Neural cell (in vitro differentiated cells): ENCODE data around the gene ZNF789. TPM values are rescaled to one million over a fixed set of nuclear protein-coding genes. Genes with fewer than 3 reads are reported as not detected.

Experiments
- H2AFZ ChIP-seq: fragments of 200-600, 300-800 bp; sonication (generic), shearing (Covaris generic); 2 replicates; pipeline ENCODE4 v1.6.0; 2014; ENCODE audit warnings: low read depth, mild to moderate bottlenecking, antibody characterized with exemption, low read length, moderate library complexity
- H3F3A ChIP-seq: fragments of 200-600 bp; shearing (Covaris generic); 2 replicates; pipeline ENCODE4 v1.6.1; 2016; ENCODE audit warnings: mild to moderate bottlenecking, moderate library complexity, mixed read lengths, antibody characterized with exemption, low read length; ENCODE audit not compliant: insufficient read depth, poor library complexity, severe bottlenecking
- H3K27ac ChIP-seq: fragments of 200-600, 300-800 bp; sonication (generic), shearing (Covaris generic); 2 replicates; pipeline ENCODE4 v1.5.1; 2014; ENCODE audit warnings: mild to moderate bottlenecking, low read length, moderate library complexity
- H3K27me3 ChIP-seq: fragments of 300-800, 200-600 bp; sonication (generic), shearing (Covaris generic); 2 replicates; pipeline ENCODE4 v1.6.0; 2014; ENCODE audit warnings: mild to moderate bottlenecking, low read depth, low read length, moderate library complexity; ENCODE audit not compliant: insufficient read depth
- H3K36me3 ChIP-seq: fragments of 300-800, 200-600 bp; sonication (generic), shearing (Covaris generic); 2 replicates; pipeline ENCODE4 v1.5.1; 2014; ENCODE audit warnings: mild to moderate bottlenecking, antibody characterized with exemption, low read length, moderate library complexity; ENCODE audit not compliant: insufficient read depth
- H3K4me2 ChIP-seq: fragments of 300-800, 200-600 bp; sonication (generic), shearing (Covaris generic); 2 replicates; pipeline ENCODE4 v1.6.0; 2014; ENCODE audit warnings: mild to moderate bottlenecking, low read length
- H3K4me3 ChIP-seq: fragments of 300-800, 200-600 bp; sonication (generic), shearing (Covaris generic); 2 replicates; pipeline ENCODE4 v1.5.1; 2014; ENCODE audit warnings: mild to moderate bottlenecking, low read length, moderate library complexity
- H3K79me2 ChIP-seq: fragments of 200-600 bp; shearing (Covaris generic); replicated peaks from 2 replicates; pipeline ENCODE4 v1.6.0; 2014; ENCODE audit warnings: mild to moderate bottlenecking, low read length, moderate library complexity; ENCODE audit not compliant: insufficient read depth
- H3K9ac ChIP-seq: fragments of 300-800, 200-600 bp; sonication (generic), shearing (Covaris generic); 2 replicates; pipeline ENCODE4 v1.6.1; 2016; ENCODE audit warnings: mild to moderate bottlenecking, low read length, mixed read lengths
- H3K9me2 ChIP-seq: fragments of 200-600 bp; shearing (Covaris generic); 2 replicates; pipeline ENCODE4 v1.6.1; 2016; ENCODE audit warnings: mild to moderate bottlenecking, low read length, mixed read lengths; ENCODE audit not compliant: insufficient read depth
- H3K9me3 ChIP-seq: fragments of 200-600, 300-800 bp; sonication (generic), shearing (Covaris generic); 2 replicates; pipeline ENCODE4 v1.6.1; 2016; ENCODE audit warnings: mild to moderate bottlenecking, mixed run types, low read length, moderate library complexity, mixed read lengths
- H4K20me1 ChIP-seq: fragments of 200-600 bp; shearing (Covaris generic); 2 replicates; pipeline ENCODE4 v1.6.1; 2016; ENCODE audit warnings: mild to moderate bottlenecking, mixed run types; ENCODE audit not compliant: insufficient read depth
- EP300 ChIP-seq: fragments of 450-650 bp; conservative IDR thresholded peaks from 2 replicates; pipeline ENCODE4 v1.6.1; 2014; ENCODE audit warnings: antibody characterized with exemption, mild to moderate bottlenecking, moderate library complexity; ENCODE audit not compliant: poor library complexity, severe bottlenecking
- EZH2 ChIP-seq: fragments of 200-600, 300-800 bp; shearing (Covaris generic), sonication (generic); IDR thresholded peaks from 2 replicates; pipeline ENCODE4 v1.6.1; 2014; ENCODE audit warnings: antibody characterized with exemption, low read length, borderline replicate concordance, mild to moderate bottlenecking; ENCODE audit not compliant: insufficient read depth, poor library complexity, severe bottlenecking
- MXI1 ChIP-seq: fragments of 450-650 bp; conservative IDR thresholded peaks from 2 replicates; pipeline ENCODE4 v1.6.1; 2014; ENCODE audit warnings: antibody characterized with exemption, mild to moderate bottlenecking; ENCODE audit not compliant: poor library complexity, severe bottlenecking
- RAD21 ChIP-seq: fragments of 450-650 bp; conservative IDR thresholded peaks from 2 replicates; pipeline ENCODE4 v1.6.1; 2014; ENCODE audit warnings: antibody characterized with exemption, mild to moderate bottlenecking, moderate library complexity
- SMC3 ChIP-seq: fragments of 450-650 bp; conservative IDR thresholded peaks from 2 replicates; pipeline ENCODE4 v1.6.1; 2014; ENCODE audit warnings: antibody characterized with exemption, mild to moderate bottlenecking, moderate library complexity; ENCODE audit not compliant: poor library complexity
- TAF1 ChIP-seq: IDR thresholded peaks from 2 replicates; pipeline ENCODE4 v1.6.1; 2012; ENCODE audit warnings: low read depth
- polyA plus RNA-seq: library from polyadenylated mRNA; depleted of rRNA; stranded (reverse); fragments of >200 nt; gene quantifications from 2 replicates; pipeline ENCODE4 v1.2.3, GENCODE V29; 2014
- TF ChIP-seq, protein P1 (sequence below): IDR thresholded peaks from 2 replicates; pipeline ENCODE4 v1.6.1; 2012; ENCODE audit warnings: borderline replicate concordance
- TF ChIP-seq, protein P2 (sequence below): fragments of 450-650 bp; IDR thresholded peaks from 2 replicates; pipeline ENCODE4 v1.5.1; 2014; ENCODE audit warnings: antibody characterized with exemption, mild to moderate bottlenecking, moderate library complexity; ENCODE audit not compliant: poor library complexity, severe bottlenecking

The ZNF789 gene
- polyA plus RNA-seq, 1 donor from 2014 or later: 49.9 TPM

DNA sequence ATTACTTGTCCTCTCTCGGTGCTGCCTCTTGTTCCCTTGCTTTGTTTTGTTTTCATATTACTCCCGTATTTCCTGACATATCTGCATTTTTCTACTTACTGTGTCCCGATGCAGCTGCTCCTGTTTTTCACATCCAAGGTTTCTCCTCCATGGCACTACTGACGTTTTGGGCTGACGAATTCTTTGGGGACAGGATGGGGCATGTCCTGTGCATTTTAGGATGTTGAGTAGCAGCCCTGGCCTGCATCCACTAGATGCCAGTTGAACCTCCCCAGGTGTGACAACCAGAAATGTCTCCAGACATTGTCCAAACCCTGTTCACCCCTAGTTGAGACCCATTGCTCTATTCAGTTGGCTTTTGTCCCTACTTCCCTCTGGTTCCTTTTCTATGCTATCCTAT, 12.4 kb downstream of the ZNF789 start:
- H3K79me2 ChIP-seq: no peaks in the 10 kb centered on the region
- no peaks in the 10 kb centered on the region for H3K9me2 ChIP-seq
- H3K9ac ChIP-seq: no peak overlapping the region
- no peak overlapping the region for H3K4me3 ChIP-seq
- no peaks in the 10 kb centered on the region for H3K9me3 ChIP-seq
- no peak overlapping the region for H3K27ac ChIP-seq
- H3F3A ChIP-seq: no peaks in the 10 kb centered on the region
- no peaks in the 10 kb centered on the region for H4K20me1 ChIP-seq
- peaks cover 7% of the 10 kb centered on the region for H3K36me3 ChIP-seq
- TF ChIP-seq EZH2: no peak
- no peak for TF ChIP-seq SMC3
- no peak overlapping the region for H3K4me2 ChIP-seq
- H2AFZ ChIP-seq: no peak overlapping the region
- no peaks in the 10 kb centered on the region for H3K27me3 ChIP-seq

DNA sequence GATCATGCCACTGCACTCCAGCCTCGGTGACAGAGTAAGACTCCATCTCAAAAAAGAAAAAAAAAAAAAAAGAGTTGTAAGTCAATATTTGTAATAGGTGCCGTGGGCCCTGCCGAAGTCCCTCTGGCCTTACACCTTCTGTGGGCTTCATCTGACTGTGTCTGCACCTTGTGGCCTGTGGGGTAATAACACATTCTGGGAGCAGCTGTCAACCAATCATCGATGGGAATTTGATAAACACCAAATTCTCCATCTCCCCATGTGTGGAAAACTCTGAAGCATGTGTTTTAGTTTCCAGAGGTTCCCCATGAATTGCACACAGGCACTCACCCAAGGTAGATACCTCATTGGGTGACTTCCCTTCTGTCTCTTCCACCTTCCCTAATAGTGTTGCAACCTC, 16.5 kb downstream of the ZNF789 start:
- H3F3A ChIP-seq: no peaks in the 10 kb centered on the region
- no peaks in the 10 kb centered on the region for H3K9me3 ChIP-seq
- H3K9ac ChIP-seq: no peak overlapping the region
- H3K79me2 ChIP-seq: no peaks in the 10 kb centered on the region
- no peak overlapping the region for H3K27ac ChIP-seq
- no peak overlapping the region for H3K4me2 ChIP-seq
- TF ChIP-seq MXI1: no peak
- peaks cover 8% of the 10 kb centered on the region for H3K36me3 ChIP-seq
- no peaks in the 10 kb centered on the region for H3K27me3 ChIP-seq
- no peaks in the 10 kb centered on the region for H4K20me1 ChIP-seq
- no peak overlapping the region for H2AFZ ChIP-seq
- H3K9me2 ChIP-seq: no peaks in the 10 kb centered on the region
- H3K4me3 ChIP-seq: no peak overlapping the region

DNA sequence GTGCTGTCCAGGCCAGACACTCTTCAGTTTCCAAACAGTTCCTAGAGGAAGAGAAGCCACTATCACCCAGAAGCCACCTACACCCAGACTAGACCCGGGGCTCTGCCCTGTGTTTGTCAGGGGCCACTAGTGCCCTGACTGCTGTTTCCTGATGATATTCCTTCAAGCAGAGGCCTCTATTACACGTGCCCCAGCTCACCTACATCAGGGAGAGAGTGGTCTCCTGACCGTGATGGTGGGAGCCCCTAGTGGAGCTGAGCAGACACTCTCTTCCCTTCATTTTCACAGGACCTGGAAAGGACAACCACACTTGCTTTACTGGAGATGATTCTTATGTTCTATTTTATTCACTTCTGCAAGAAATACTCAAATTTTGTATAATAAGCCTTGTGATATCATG, 18.2 kb downstream of the ZNF789 start:
- H2AFZ ChIP-seq: no peak overlapping the region
- H3K9ac ChIP-seq: no peak overlapping the region
- no peaks in the 10 kb centered on the region for H4K20me1 ChIP-seq
- H3K79me2 ChIP-seq: no peaks in the 10 kb centered on the region
- H3K4me3 ChIP-seq: no peak overlapping the region
- H3K9me3 ChIP-seq: no peaks in the 10 kb centered on the region
- peaks cover 10% of the 10 kb centered on the region for H3K36me3 ChIP-seq
- no peaks in the 10 kb centered on the region for H3K9me2 ChIP-seq
- H3K27ac ChIP-seq: no peak overlapping the region
- H3K4me2 ChIP-seq: no peak overlapping the region
- TF ChIP-seq EZH2 (no peak), TAF1 (no peak), RAD21 (no peak), EP300 (no peak), MXI1 (no peak)
- TF ChIP-seq, protein P1, sequence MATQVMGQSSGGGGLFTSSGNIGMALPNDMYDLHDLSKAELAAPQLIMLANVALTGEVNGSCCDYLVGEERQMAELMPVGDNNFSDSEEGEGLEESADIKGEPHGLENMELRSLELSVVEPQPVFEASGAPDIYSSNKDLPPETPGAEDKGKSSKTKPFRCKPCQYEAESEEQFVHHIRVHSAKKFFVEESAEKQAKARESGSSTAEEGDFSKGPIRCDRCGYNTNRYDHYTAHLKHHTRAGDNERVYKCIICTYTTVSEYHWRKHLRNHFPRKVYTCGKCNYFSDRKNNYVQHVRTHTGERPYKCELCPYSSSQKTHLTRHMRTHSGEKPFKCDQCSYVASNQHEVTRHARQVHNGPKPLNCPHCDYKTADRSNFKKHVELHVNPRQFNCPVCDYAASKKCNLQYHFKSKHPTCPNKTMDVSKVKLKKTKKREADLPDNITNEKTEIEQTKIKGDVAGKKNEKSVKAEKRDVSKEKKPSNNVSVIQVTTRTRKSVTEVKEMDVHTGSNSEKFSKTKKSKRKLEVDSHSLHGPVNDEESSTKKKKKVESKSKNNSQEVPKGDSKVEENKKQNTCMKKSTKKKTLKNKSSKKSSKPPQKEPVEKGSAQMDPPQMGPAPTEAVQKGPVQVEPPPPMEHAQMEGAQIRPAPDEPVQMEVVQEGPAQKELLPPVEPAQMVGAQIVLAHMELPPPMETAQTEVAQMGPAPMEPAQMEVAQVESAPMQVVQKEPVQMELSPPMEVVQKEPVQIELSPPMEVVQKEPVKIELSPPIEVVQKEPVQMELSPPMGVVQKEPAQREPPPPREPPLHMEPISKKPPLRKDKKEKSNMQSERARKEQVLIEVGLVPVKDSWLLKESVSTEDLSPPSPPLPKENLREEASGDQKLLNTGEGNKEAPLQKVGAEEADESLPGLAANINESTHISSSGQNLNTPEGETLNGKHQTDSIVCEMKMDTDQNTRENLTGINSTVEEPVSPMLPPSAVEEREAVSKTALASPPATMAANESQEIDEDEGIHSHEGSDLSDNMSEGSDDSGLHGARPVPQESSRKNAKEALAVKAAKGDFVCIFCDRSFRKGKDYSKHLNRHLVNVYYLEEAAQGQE: no peak
- TF ChIP-seq, protein P2, sequence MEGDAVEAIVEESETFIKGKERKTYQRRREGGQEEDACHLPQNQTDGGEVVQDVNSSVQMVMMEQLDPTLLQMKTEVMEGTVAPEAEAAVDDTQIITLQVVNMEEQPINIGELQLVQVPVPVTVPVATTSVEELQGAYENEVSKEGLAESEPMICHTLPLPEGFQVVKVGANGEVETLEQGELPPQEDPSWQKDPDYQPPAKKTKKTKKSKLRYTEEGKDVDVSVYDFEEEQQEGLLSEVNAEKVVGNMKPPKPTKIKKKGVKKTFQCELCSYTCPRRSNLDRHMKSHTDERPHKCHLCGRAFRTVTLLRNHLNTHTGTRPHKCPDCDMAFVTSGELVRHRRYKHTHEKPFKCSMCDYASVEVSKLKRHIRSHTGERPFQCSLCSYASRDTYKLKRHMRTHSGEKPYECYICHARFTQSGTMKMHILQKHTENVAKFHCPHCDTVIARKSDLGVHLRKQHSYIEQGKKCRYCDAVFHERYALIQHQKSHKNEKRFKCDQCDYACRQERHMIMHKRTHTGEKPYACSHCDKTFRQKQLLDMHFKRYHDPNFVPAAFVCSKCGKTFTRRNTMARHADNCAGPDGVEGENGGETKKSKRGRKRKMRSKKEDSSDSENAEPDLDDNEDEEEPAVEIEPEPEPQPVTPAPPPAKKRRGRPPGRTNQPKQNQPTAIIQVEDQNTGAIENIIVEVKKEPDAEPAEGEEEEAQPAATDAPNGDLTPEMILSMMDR: no peak
- H3K27me3 ChIP-seq: no peaks in the 10 kb centered on the region
- H3F3A ChIP-seq: no peaks in the 10 kb centered on the region
